Colonic mucosa (tissue), 4 donors: ENCODE results near the gene GAS7. TPM values are rescaled to one million over a fixed set of nuclear protein-coding genes. Genes with fewer than 3 reads are reported as not detected.

Experiments
- DNase-seq: peaks from one replicate; pipeline ENCODE4 v3.0.0-alpha.2; 2020
- H3K27ac ChIP-seq: fragments of 200-600 bp; one replicate; pipeline ENCODE4 v1.8.0; 2021
- H3K27me3 ChIP-seq: fragments of 200-600 bp; one replicate; pipeline ENCODE4 v1.8.0; 2021
- H3K36me3 ChIP-seq: fragments of 200-600 bp; one replicate; pipeline ENCODE4 v1.8.0; 2021
- H3K4me1 ChIP-seq: fragments of 200-600 bp; one replicate; pipeline ENCODE4 v1.8.0; 2021; ENCODE audit warnings: mild to moderate bottlenecking
- H3K4me3 ChIP-seq: fragments of 200-600 bp; one replicate; pipeline ENCODE4 v1.8.0; 2021
- H3K9ac ChIP-seq, 2 donors: one replicate each; pipeline ENCODE4 v1.7.0; 2013; ENCODE audit warnings: control low read depth in 2 of 2, low read depth in 2 of 2, low read length in 2 of 2
- H3K9me3 ChIP-seq: fragments of 200-600 bp; one replicate; pipeline ENCODE4 v1.8.0; 2021
- CTCF ChIP-seq: fragments of 200-600 bp; IDR thresholded peaks from one replicate; pipeline ENCODE4 v1.8.0; 2022; ENCODE audit warnings: antibody characterized with exemption, mild to moderate bottlenecking
- intact Hi-C: fragments of 100-400 bp; cut with DNase I; formaldehyde crosslinking; loops from one replicate; pipeline ENCODE4 v1.14.1; 2022
- total RNA-seq, 2 donors: library from RNA; stranded (reverse); fragmentation: NEBNext Ultra II Directional in 1 of 2; extraction: Animal tissue kit (Norgen Biotek cat#: 25700) in 1 of 2; gene quantifications; one replicate each; pipeline ENCODE4 v1.2.1, GENCODE V29; 2021
- donor health status: healthy.
- donor health status: DM: no; HTN: no; CAD: no.
- donor health status: DM: no; HTN: no; CAD: no.

GAS7 gene
- total RNA-seq, 2 donors from 2014 or later: 4.7 to 17.0 TPM

GRCh38 chr17:10111907-10112452 is 86.4 kb downstream of the GAS7 start:
- no peak overlapping the region for H3K9ac ChIP-seq
- intact Hi-C loops: no loop called here
- H3K4me1 ChIP-seq: no peaks in the 10 kb centered on the region
- H3K4me3 ChIP-seq: no peak overlapping the region
- no peak for TF ChIP-seq CTCF
- no peaks in the 10 kb centered on the region for H3K27me3 ChIP-seq
- no peak overlapping the region for H3K27ac ChIP-seq
- no peaks in the 10 kb centered on the region for H3K9me3 ChIP-seq
- no peaks in the 10 kb centered on the region for H3K36me3 ChIP-seq
- no peak for DNase-seq

DNA sequence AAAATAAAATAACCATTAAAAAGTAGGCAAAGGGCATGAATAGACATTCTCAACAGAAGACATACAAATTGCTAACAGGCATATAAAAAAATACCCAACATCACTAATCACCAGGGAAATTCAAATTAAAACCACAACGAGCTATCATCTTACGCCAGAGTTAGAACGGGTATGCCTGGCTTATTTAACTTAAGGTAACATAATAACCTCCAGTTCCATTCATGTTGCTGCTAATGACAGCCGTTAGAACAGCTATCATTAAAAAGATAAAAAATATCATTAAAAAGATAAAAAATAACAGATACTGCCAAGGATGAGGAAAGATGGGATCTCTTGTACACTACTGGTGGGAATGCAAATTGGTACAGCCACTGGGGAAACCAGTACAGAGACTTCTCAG is 89.3 kb downstream of the GAS7 start:
- no peak overlapping the region for H3K27ac ChIP-seq
- no peak for TF ChIP-seq CTCF
- H3K36me3 ChIP-seq: no peaks in the 10 kb centered on the region
- H3K4me1 ChIP-seq: no peaks in the 10 kb centered on the region
- no peaks in the 10 kb centered on the region for H3K27me3 ChIP-seq
- H3K9ac ChIP-seq: no peak overlapping the region
- H3K4me3 ChIP-seq: no peak overlapping the region
- no peaks in the 10 kb centered on the region for H3K9me3 ChIP-seq
- no peak for DNase-seq
- intact Hi-C loops: no loop called here

GRCh38 chr17:10107316-10108165 is 90.9 kb downstream of the GAS7 start:
- no peak overlapping the region for H3K27ac ChIP-seq
- intact Hi-C loops: no loop called here
- no peaks in the 10 kb centered on the region for H3K9me3 ChIP-seq
- H3K4me3 ChIP-seq: no peak overlapping the region
- no peak overlapping the region for H3K9ac ChIP-seq
- no peaks in the 10 kb centered on the region for H3K27me3 ChIP-seq
- H3K36me3 ChIP-seq: no peaks in the 10 kb centered on the region
- DNase-seq: no peak
- no peak for TF ChIP-seq CTCF
- no peaks in the 10 kb centered on the region for H3K4me1 ChIP-seq

DNA sequence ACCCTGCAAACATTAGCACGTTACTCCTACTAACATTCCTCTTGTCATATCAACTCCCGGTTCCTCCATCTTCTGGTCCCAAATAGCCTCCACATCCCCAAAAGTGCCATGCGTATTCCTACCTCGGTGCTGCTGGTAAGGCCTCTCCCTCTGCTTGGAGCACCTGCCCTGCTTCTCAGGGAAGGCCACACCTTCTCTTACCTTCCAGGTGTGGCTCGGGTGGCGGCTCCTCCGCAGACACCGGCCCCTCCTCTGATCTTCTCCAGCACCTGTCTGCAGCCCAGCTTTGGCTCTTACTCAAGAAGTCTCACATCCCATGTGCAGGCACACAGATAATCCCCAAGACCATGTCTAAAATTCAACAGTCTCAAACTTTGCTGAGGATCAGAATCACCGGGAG is 92.3 kb downstream of the GAS7 start:
- Histone ChIP-seq H3K4me3 (no peak overlapping the region), H3K27ac (no peak overlapping the region), H3K9me3 (no peaks in the 10 kb centered on the region), H3K27me3 (no peaks in the 10 kb centered on the region), H3K9ac (no peak overlapping the region), H3K4me1 (no peaks in the 10 kb centered on the region), H3K36me3 (no peaks in the 10 kb centered on the region)
- DNase-seq: no peak
- no peak for TF ChIP-seq CTCF
- intact Hi-C loops: no loop called here

- Histone ChIP-seq H3K27ac (no peak overlapping the region), H3K4me3 (no peak overlapping the region), H3K9me3 (no peaks in the 10 kb centered on the region), H3K27me3 (no peaks in the 10 kb centered on the region), H3K4me1 (no peaks in the 10 kb centered on the region), H3K9ac (no peak overlapping the region), H3K36me3 (no peaks in the 10 kb centered on the region)
- TF ChIP-seq CTCF: no peak
- intact Hi-C loops: no loop called here
- DNase-seq: no peak
These were observed 92.8 kb downstream of the GAS7 start for GRCh38 chr17:10105513-10106001.
